Stimulated activated CD4-positive, alpha-beta T cell treated with anti-CD3 and anti-CD28 coated beads, Interleukin-2, amount 100 ng/mL, for 48 hours (primary cell): ENCODE results near the gene AOPEP.

Experiments used
- DNase-seq, 2 donors: peaks; one replicate each; pipeline ENCODE4 v3.0.0-alpha.2; 2020

Gene AOPEP

DNA sequence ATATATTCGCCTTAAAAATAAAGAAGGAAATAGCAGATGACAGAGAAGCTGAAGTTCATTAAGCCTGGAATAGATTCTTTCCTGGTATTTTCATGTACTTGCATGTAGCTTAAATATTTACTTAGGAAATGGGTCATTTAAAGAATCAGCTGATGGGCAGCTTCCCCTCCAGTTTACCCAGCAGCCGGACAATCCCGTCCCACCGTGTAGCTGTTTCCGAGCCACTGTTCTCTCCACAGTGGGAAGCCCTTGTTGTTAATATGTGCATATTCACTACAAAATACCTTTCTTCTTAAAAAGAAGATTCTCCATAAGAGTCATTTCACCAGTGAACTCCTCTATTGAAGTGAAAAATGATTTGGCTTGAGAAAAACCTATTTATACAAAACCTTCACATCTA, 404.0 kb downstream of the AOPEP start:
- no peak for DNase-seq

GRCh38 chr9:95131023-95131943, 404.8 kb downstream of the AOPEP start:
- DNase-seq: peak; percentile 33 to 41

GRCh38 chr9:95132366-95133324, 406.1 kb downstream of the AOPEP start:
- no peak for DNase-seq

DNA sequence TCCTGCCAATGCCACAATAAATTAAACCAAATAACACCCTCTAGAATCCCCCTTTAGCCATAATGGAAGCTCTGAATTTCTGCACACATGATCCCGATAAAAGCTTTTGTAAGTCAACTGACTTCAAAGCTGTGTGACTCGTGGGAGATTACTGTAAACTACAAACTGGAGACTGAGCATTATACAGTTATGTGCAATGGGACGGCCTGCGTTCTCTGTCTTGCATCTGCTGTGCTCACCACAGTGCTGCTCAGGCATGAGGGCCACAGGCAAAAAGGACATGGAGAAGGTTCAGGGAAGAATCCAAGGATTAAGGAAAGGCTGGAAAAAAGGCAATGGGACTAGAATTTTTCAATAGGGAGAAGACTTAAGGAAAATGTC, 406.8 kb downstream of the AOPEP start:
- no peak for DNase-seq

GRCh38 chr9:95134457-95134881, 408.0 kb downstream of the AOPEP start:
- DNase-seq: no peak

GRCh38 chr9:95135756-95136155, 409.3 kb downstream of the AOPEP start:
- no peak for DNase-seq
